GM19238 (cell line): ENCODE results near the gene MUC6.

ENCODE experiments used
- DNase-seq: peaks from one replicate; pipeline ENCODE4 v3.0.0; 2011; ENCODE audit warnings: low spot score; ENCODE audit not compliant: insufficient read length

Gene MUC6

GRCh38 chr11:1036931-1037330, 413 bp upstream of the MUC6 start:
- no peak for DNase-seq

DNA sequence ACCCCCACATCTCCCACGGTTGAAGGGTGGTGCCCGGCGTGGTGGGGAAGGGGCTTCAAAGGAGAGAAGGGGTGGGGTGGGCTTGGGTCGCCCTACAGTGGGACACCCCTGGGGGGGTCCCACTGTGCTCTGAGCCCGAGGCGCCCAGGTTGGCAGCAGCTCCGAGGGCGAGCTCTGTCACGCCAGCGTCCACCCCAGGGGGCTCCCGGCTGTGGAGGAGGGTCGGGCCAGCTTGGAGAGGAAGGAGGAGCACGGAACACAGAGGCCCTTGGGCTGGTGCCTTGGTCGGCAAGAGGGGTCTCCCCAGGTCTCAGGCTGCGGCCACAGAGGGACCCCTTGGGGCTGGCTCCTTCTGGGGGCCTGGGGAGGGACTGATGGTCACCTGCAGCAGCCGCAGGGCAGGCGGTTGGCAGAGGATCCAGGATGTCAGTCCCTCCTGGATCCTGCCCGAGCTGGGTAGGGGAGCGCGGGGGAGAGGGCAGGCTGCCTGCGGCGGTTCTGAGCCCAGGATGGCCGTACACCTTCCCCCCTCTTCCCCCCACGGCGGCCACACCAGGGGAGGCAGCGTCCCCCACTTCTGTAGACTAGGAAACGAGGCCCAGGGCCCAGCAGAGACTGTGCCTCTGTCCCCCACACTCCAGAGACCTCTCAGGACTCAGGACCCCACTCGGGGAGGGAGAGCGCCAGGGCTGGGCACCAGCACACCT, 788 bp downstream of the MUC6 start:
- DNase-seq, result no peak

DNA sequence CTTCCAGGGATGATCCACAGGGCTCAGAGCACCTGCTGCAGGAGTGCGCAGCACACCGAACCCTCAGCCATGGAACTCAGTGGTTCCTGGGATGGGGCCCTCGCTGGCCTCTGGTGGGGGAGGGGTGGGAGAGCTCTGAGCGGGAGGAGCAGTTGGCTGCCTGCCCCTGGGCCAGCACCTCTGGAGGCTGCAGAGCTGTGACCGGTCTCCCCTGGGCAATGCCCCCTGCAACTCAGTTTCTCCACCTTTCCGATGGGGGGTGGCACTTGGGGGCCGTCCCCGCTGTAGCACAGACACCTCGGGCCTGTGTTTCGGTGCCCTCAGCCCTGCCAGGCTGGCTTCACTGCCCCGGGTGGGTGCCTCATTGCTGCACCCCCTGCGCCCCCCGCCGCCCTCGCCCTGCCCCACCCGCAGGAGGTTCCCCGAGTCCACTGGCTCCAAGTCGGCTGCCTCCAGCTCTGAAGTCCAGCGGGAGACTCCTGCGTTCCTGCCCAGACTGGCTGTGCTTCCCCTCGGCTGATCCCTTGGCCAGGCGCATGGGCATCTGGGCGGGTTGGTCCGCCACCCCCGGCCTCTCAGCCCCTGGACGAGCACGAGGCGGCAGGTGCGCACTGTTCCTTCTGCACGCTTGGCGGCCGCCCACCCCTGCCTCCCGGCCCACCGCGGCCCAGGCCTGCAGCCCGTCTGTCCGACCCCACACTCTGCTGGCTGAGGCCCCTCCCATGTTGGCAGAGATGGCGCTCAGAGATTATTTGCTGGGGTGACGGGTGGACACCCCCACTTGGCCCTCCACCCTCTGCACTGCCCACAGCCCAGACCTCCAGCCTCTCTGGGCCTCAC, 1.8 kb downstream of the MUC6 start:
- DNase-seq, result no peak

DNA sequence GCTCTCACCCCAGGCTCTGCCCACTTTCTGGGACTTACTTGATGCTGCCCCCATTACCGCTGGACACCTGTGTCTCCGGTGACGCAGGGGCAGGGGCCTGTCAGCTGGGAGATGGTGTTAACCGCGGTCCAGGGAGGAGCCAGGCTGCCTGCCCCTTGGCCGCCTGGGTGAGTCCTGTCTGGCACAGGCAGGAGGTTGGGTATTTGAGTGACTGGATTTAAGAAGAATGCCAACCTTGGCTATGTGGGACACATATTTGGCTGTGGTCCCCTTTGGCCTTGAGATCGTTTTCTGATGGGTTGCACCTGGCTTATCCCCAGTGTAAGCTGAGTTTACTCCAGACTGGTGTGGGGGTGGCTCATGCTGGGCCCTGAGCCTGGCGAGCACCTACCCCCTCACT, 2.5 kb downstream of the MUC6 start:
- no peak for DNase-seq

DNA sequence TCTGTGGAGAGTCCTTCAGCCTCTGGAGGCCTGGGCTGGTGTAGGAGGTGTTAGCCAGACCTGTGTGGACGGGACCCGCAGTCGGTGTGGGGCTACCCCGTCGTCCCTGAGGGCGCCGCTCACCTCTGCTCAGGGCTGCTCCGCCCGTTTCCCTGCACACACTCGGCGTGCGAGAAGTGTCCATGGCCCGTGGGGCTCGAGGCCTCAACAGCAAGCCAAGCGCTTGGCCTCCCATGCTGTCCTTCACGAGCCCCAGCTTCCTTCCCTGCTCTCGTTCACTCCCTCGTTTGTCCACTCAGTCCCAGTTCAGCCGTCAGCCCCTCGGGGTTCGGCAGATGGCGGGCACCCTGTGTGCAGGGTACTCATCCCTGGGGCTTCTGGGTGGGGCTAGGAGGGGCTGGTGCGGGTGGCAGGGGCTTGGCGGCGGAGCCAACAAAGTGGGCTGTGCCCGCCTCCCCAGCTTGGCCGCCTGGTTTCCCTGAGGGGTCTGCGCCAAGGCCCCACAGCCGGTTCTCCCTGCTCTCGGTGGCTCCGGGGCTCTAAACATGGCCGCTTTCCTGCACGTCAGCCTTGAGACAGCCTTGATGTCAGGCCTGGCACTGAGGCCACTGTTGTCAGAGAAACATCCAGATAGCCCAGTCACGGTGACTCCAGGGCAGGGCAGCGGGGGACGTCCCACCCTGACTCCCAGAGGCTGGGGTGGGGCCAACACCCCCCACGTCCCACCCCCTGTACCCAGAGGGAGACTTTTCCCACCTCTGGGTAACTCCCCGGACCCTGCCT, 3.3 kb downstream of the MUC6 start:
- no peak for DNase-seq

- DNase-seq, result no peak
Measured at GRCh38 chr11:1032310-1032891, 4.1 kb downstream of the MUC6 start.

GRCh38 chr11:1031121-1031899, 5.2 kb downstream of the MUC6 start:
- DNase-seq, result no peak

- no peak for DNase-seq
Measured at GRCh38 chr11:1030556-1030955, 6.0 kb downstream of the MUC6 start.

DNA sequence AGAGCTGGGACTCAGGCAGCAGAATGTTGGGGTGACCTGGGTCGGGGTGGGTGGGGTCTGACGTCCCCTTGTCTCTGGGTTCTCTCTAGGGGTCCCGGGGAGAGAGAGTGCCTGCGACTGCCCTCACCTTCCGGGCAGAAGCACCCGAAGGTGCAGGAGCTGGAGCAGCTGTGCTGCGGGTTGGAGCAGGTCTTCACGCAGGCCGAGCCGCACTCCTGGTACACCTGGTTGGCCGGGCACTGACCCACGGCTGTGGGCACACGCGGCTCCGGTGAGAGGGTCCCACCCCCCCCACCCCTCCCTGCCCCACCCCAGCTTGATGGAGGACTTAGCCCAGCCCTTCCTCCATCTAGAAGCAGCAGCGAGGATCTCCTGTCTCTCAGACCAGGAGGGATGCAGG, 6.4 kb downstream of the MUC6 start:
- DNase-seq, result no peak

GRCh38 chr11:1029654-1030053, 6.9 kb downstream of the MUC6 start:
- no peak for DNase-seq

GRCh38 chr11:1029051-1029450, 7.5 kb downstream of the MUC6 start:
- no peak for DNase-seq

GRCh38 chr11:1028616-1029015, 7.9 kb downstream of the MUC6 start:
- DNase-seq, result no peak

GRCh38 chr11:1028291-1028540, 8.3 kb downstream of the MUC6 start:
- no peak for DNase-seq

DNA sequence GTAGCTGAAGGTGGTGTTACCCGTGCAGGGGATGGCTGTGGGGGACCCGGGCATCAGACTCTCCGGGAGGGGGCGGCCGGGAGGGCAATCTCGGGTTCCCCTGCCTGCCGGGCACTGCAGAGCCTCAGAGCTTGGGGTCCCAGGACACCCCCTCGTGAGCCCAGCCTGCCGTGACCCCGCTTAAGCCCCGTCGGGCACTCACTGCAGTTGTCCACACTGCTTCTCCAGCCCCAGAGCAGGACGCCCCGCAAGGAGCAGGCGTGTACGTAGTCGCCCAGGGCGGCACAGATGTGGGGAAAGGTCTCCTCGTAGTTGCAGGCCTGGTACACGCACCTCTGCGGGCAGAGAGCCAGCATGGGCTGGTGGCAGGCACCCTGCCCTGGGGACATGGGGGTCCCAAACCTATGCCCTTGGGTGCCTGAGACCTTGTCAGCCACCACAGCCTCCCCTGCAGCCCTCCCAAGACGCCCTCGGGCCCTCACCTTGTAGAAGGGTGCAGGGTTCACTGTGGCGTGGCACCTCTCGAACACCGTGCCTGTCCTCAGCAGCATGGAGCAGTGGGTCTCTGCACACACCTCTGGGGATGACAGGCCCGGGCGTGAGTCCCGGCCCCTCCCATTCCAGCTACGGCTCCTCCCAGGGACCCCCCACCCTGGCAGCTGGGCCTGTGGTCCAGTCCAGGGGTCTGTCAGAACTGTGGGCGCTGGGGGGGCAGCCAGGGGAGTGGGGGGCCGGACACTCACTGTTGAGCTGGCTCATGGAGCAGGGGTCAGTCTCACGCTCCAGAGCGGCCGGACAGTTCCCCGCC, 8.8 kb downstream of the MUC6 start:
- DNase-seq, result no peak

DNA sequence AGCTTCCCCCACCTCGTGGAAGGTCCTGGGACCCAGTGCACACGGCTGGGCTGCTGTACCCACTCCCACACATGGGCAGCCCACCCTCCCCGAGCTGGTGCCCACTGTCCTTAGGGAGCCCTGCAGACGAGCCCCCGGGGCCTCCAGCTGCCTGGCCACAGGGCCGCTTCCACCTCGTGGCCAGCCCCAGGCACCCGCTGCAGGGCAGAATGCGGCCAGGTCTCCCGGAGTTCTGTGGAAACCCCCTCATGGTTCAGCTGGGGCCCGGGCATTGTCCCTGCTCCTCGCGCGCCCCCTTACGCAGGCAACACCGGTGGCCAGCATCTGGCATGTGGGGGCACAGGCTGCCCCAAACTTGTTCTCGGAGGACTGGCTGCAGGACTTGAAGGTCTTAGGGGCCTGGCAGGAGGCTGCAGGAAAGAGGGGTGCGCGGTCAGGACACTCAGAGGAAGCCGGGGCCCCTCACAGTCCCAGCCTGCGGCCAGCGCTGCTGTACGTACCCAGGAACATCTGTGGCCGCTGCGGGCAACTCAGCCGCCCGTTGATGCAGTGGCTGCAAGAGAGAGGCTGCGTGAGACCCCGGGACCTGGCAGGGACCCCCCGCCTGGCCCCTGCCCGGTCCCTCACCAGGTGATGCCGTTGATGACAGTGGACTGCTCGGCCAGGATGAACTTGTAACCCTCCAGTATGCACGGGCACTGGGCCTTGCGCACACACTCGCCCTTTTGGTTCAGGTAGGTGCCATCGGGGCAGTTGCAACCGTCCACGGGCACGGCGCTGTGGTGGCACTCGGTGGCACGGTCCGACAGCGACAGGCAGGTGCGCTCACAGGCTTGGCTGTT, 9.7 kb downstream of the MUC6 start:
- DNase-seq, result no peak

- no peak for DNase-seq
Measured at GRCh38 chr11:1026163-1026450, 10.4 kb downstream of the MUC6 start.

- no peak for DNase-seq
Measured at GRCh38 chr11:1025410-1026162, 10.9 kb downstream of the MUC6 start.

DNA sequence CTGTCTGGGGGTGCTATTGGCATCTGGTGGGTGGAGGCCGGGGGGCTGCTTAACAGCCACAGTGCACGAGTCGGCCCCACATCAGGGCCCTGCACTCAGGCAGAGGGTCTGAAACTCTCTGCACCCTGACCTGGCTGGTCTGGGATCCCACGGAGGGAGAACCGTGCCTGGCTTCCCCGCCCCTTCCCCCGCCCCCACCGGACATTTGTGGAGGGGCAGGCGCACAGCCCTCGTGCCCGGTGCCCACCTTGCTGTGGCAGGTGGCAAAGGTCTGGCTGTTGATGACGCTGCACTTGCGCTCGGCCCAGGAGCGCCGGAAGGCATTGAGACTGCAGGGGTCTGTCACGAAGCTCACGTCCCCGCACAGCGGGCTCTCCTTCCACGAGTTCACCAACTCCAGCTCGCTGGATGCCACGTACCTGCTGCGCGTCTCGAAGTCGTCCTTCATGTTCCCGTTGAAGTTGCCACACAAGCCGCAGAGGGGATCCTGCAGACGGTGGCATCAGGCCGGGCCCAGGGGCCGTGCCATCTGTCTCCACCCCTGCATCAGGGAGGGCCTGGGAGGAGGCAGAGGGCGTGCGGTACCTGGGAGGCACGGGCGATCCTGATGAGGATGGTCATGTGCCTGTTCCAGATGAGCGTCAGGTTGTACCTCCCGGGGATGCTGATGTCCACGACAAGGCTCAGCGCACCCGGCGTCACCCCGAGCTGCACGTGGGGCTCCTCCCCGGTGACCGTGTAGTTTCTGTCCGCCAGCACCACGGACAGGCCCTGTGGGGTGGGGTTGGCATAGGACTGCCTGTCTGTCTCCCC, 11.7 kb downstream of the MUC6 start:
- no peak for DNase-seq
